SK-N-SH (cell line): ENCODE results near the gene PRTFDC1. TPM values are rescaled to one million over a fixed set of nuclear protein-coding genes. Genes with fewer than 3 reads are reported as not detected.

ENCODE experiments used
- CTCF ChIA-PET: fragments of 300-600, 350-600 bp; formaldehyde crosslinking; extraction: SDS; loops from one replicate; lab custom pipeline; 2021; lab: Yijun Ruan, JAX
- POLR2A ChIA-PET: fragments of 350-600 bp; sonication (Branson Sonifier 250); formaldehyde crosslinking; extraction: SDS; loops from one replicate; lab custom pipeline; 2020; ENCODE audit warnings: antibody characterized with exemption, inconsistent platforms; lab: Yijun Ruan, JAX
- DNase-seq: peaks from one replicate; pipeline ENCODE4 v3.0.0; 2012
- H2AFZ ChIP-seq: fragments of 200-600 bp; sonication (generic); 2 replicates; pipeline ENCODE4 v1.8.1; 2016; ENCODE audit warnings: antibody characterized with exemption, mild to moderate bottlenecking, low read depth
- H3F3A ChIP-seq: fragments of 200-600 bp; sonication (generic); replicated peaks from 2 replicates; pipeline ENCODE3; 2016; ENCODE audit warnings: antibody characterized with exemption, mild to moderate bottlenecking; ENCODE audit not compliant: insufficient read depth
- H3K27ac ChIP-seq, 2 experiments: fragments of 200-500 bp in 1 of 2; fragments of 200-600 bp in 1 of 2; sonication (Bioruptor generic) in 1 of 2; sonication (generic), shearing (Covaris generic) in 1 of 2; 2 replicates each; pipeline versions ENCODE4 v1.5.1 to v1.6.1; 2014 to 2016; ENCODE audit warnings: low read depth in 2 of 2, inconsistent platforms in 1 of 2, low read length in 1 of 2, mild to moderate bottlenecking in 1 of 2, mixed read lengths in 1 of 2
- H3K27me3 ChIP-seq: fragments of 200-600 bp; sonication (generic), shearing (Covaris generic); 2 replicates; pipeline ENCODE4 v1.6.1; 2016; ENCODE audit warnings: mixed run types; ENCODE audit not compliant: insufficient read depth
- H3K36me3 ChIP-seq, 2 experiments: fragments of 200-500 bp in 1 of 2; fragments of 200-600 bp in 1 of 2; sonication (Bioruptor generic) in 1 of 2; sonication (generic) in 1 of 2; replicated peaks in 1 of 2; 2 replicates each; pipeline versions ENCODE3 to v1.5.1; 2014 to 2016; ENCODE audit warnings: low read length in 1 of 2, mild to moderate bottlenecking in 1 of 2; ENCODE audit not compliant: insufficient read depth in 2 of 2, control insufficient read depth in 1 of 2
- H3K4me1 ChIP-seq, 2 experiments: fragments of 200-500 bp in 1 of 2; fragments of 200-600 bp in 1 of 2; sonication (Bioruptor generic) in 1 of 2; sonication (generic), shearing (Covaris generic) in 1 of 2; 2 replicates each; pipeline versions ENCODE4 v1.5.1 to v1.6.1; 2014 to 2016; ENCODE audit warnings: low read depth in 1 of 2, low read length in 1 of 2, mixed run types in 1 of 2; ENCODE audit not compliant: insufficient read depth in 2 of 2, control insufficient read depth in 1 of 2
- H3K4me2 ChIP-seq: fragments of 200-600 bp; sonication (generic), shearing (Covaris generic); 2 replicates; pipeline ENCODE4 v1.6.1; 2017; ENCODE audit warnings: mixed run types
- H3K4me3 ChIP-seq, 2 experiments: fragments of 200-500 bp in 1 of 2; fragments of 200-600 bp in 1 of 2; sonication (Bioruptor generic) in 1 of 2; sonication (generic), shearing (Covaris generic) in 1 of 2; 2 replicates each; pipeline versions ENCODE4 v1.5.1 to v1.8.1; 2014 to 2016; ENCODE audit warnings: low read depth in 2 of 2, inconsistent platforms in 1 of 2, low read length in 1 of 2, mild to moderate bottlenecking in 1 of 2, mixed read lengths in 1 of 2, moderate library complexity in 1 of 2
- H3K79me2 ChIP-seq: fragments of 200-600 bp; sonication (generic); 2 replicates; pipeline ENCODE4 v1.8.1; 2017; ENCODE audit warnings: mild to moderate bottlenecking; ENCODE audit not compliant: insufficient read depth
- H3K9ac ChIP-seq: fragments of 200-600 bp; sonication (generic); 2 replicates; pipeline ENCODE4 v1.6.1; 2017; ENCODE audit warnings: mixed run types
- H3K9me2 ChIP-seq: fragments of 200-600 bp; sonication (generic); 2 replicates; pipeline ENCODE4 v1.6.1; 2017; ENCODE audit warnings: mixed run types
- H3K9me3 ChIP-seq: fragments of 200-600 bp; sonication (generic); 2 replicates; pipeline ENCODE4 v1.6.1; 2017; ENCODE audit warnings: mixed run types, mild to moderate bottlenecking, moderate library complexity
- H4K20me1 ChIP-seq: fragments of 200-600 bp; sonication (generic); 2 replicates; pipeline ENCODE4 v1.6.1; 2017; ENCODE audit warnings: mild to moderate bottlenecking, mixed run types; ENCODE audit not compliant: insufficient read depth
- CHD2 ChIP-seq: fragments of 150-350 bp; IDR thresholded peaks from 2 replicates; pipeline ENCODE4 v1.6.1; 2018; ENCODE audit warnings: low read length; ENCODE audit not compliant: partially characterized antibody
- CTCF ChIP-seq: fragments of 200-600 bp; sonication (generic); IDR thresholded peaks from 2 replicates; pipeline ENCODE4 v1.6.1; 2017; ENCODE audit warnings: antibody characterized with exemption, mild to moderate bottlenecking, moderate library complexity
- FOSL2 ChIP-seq: IDR thresholded peaks from 2 replicates; pipeline ENCODE4 v1.4.0; 2012; ENCODE audit warnings: low read depth, mild to moderate bottlenecking, moderate library complexity, borderline replicate concordance
- GABPA ChIP-seq: IDR thresholded peaks from 2 replicates; pipeline ENCODE4 v1.4.0; 2012; ENCODE audit warnings: low read depth, mild to moderate bottlenecking
- IRF3 ChIP-seq: fragments of 150-350 bp; IDR thresholded peaks from 2 replicates; pipeline ENCODE4 v1.6.1; 2016; ENCODE audit warnings: mild to moderate bottlenecking, low read depth, low read length
- MEF2A ChIP-seq: IDR thresholded peaks from 2 replicates; pipeline ENCODE4 v1.4.0; 2012; ENCODE audit warnings: low read depth, borderline replicate concordance
- MXI1 ChIP-seq: IDR thresholded peaks from 2 replicates; pipeline ENCODE4 v1.6.1; 2012; ENCODE audit warnings: mild to moderate bottlenecking, low read depth, low read length, improper control_type of control experiment
- PBX3 ChIP-seq: IDR thresholded peaks from 2 replicates; pipeline ENCODE4; 2012
- POLR2AphosphoS5 ChIP-seq: IDR thresholded peaks from 2 replicates; pipeline ENCODE4 v1.6.1; 2012; ENCODE audit warnings: low read depth, low read length
- RCOR1 ChIP-seq: fragments of 150-350 bp; IDR thresholded peaks from 2 replicates; pipeline ENCODE4 v1.6.1; 2017; ENCODE audit warnings: antibody characterized with exemption, low read length
- REST ChIP-seq: IDR thresholded peaks from 2 replicates; pipeline ENCODE4 v1.6.1; 2012; ENCODE audit warnings: mild to moderate bottlenecking, low read depth, low read length, moderate library complexity
- RFX5 ChIP-seq: IDR thresholded peaks from 2 replicates; pipeline ENCODE4 v1.6.1; 2012; ENCODE audit warnings: mild to moderate bottlenecking, improper control_type of control experiment, low read length
- RXRA ChIP-seq: IDR thresholded peaks from 2 replicates; pipeline ENCODE4 v1.4.0; 2012; ENCODE audit warnings: low read depth, mild to moderate bottlenecking, borderline replicate concordance
- SMC3 ChIP-seq: IDR thresholded peaks from 2 replicates; pipeline ENCODE4 v1.6.1; 2012; ENCODE audit warnings: low read depth, low read length, improper control_type of control experiment
- TAF1 ChIP-seq: IDR thresholded peaks from 2 replicates; pipeline ENCODE4 v1.6.1; 2012; ENCODE audit warnings: low read depth, mild to moderate bottlenecking, low read length, moderate library complexity, borderline replicate concordance
- TCF12 ChIP-seq: IDR thresholded peaks from 2 replicates; pipeline ENCODE4 v1.4.0; 2012
- TEAD4 ChIP-seq: IDR thresholded peaks from 2 replicates; pipeline ENCODE4 v1.4.0; 2012; ENCODE audit warnings: mild to moderate bottlenecking, borderline replicate concordance; ENCODE audit not compliant: insufficient read depth
- USF1 ChIP-seq: IDR thresholded peaks from 2 replicates; pipeline ENCODE4 v1.4.0; 2012; ENCODE audit warnings: low read depth, borderline replicate concordance
- YY1 ChIP-seq: IDR thresholded peaks from 2 replicates; pipeline ENCODE4 v1.4.0; 2012; ENCODE audit warnings: low read depth, mild to moderate bottlenecking
- WGBS: methylation state at CpG from one replicate; pipeline ENCODE4 v1.1.6; 2017; ENCODE audit warnings: low lambda C conversion rate; 5-methylcytosine and 5-hydroxymethylcytosine counted together
- polyA plus RNA-seq, 3 experiments: library from polyadenylated mRNA; depleted of rRNA; stranded (reverse); fragments of >200 nt; gene quantifications; 2 replicates each; pipeline ENCODE4 v1.2.3, GENCODE V29; 2012

The PRTFDC1 gene
- polyA plus RNA-seq, 1 of the 3 experiments (the other 2 are of a cell fraction) = 6.6 TPM

- no peaks in the 10 kb centered on the region for H3K36me3 ChIP-seq
- 90% methylated on average over 5 of the region's 5 CpGs for WGBS
- POLR2A ChIA-PET = no interaction called here
Measured at GRCh38 chr10:24938076-24938475, 14.3 kb downstream of the PRTFDC1 start.

More at GRCh38 chr10:24938076-24938475, 14.3 kb downstream of the PRTFDC1 start:
- no peak for TF ChIP-seq YY1
- no peak for TF ChIP-seq MEF2A
- TF ChIP-seq TEAD4 = no peak
- no peak for TF ChIP-seq FOSL2
- no peak for TF ChIP-seq SMC3
- no peak for TF ChIP-seq RCOR1
- TF ChIP-seq TAF1 = no peak
- TF ChIP-seq TCF12 = no peak
- no peak for TF ChIP-seq PBX3
- TF ChIP-seq RFX5 = no peak
- no peak for TF ChIP-seq IRF3
- no peak for TF ChIP-seq CHD2
- no peak for TF ChIP-seq POLR2AphosphoS5
- TF ChIP-seq REST = no peak
- no peak for TF ChIP-seq GABPA
- no peak for TF ChIP-seq MXI1
- no peak for TF ChIP-seq RXRA
- TF ChIP-seq USF1 = no peak
- TF ChIP-seq CTCF = no peak
- Histone ChIP-seq H4K20me1 (no peaks in the 10 kb centered on the region), H3K4me1 (no peaks in the 10 kb centered on the region), H3K79me2 (no peaks in the 10 kb centered on the region), H3K4me3 (no peak overlapping the region), H2AFZ (no peak overlapping the region), H3K9ac (no peak overlapping the region), H3K9me3 (no peaks in the 10 kb centered on the region), H3K9me2 (no peaks in the 10 kb centered on the region), H3K27ac (no peak overlapping the region), H3K27me3 (no peaks in the 10 kb centered on the region), H3K4me2 (no peak overlapping the region), H3F3A (no peaks in the 10 kb centered on the region)
- DNase-seq = no peak
- CTCF ChIA-PET = no interaction called here
